Muscle layer of duodenum (tissue), 2 donors: ENCODE data around the gene CLEC18A.
"Not testable (repeated sequence)": the region's sequence is repeated elsewhere in the genome, so short reads cannot be mapped to it uniquely, and the experiment has no call there.

ENCODE experiments used
- H3K27ac ChIP-seq: one replicate; pipeline ENCODE4 v1.7.0; 2013; ENCODE audit warnings: mild to moderate bottlenecking, low read length
- H3K27me3 ChIP-seq: one replicate; pipeline ENCODE4 v1.7.0; 2013; ENCODE audit warnings: low read depth, mild to moderate bottlenecking, control low read depth, low read length
- H3K36me3 ChIP-seq, 2 donors: one replicate each; pipeline ENCODE4 v1.7.0; 2013; ENCODE audit warnings: low read length in 2 of 2, control low read depth in 1 of 2, mild to moderate bottlenecking in 1 of 2; ENCODE audit not compliant: insufficient read depth in 2 of 2, control insufficient read depth in 1 of 2
- H3K4me1 ChIP-seq, 2 donors: one replicate each; pipeline ENCODE4 v1.7.0; 2013; ENCODE audit warnings: low read length in 2 of 2, mild to moderate bottlenecking in 2 of 2, control low read depth in 1 of 2, moderate library complexity in 1 of 2; ENCODE audit not compliant: insufficient read depth in 2 of 2, control insufficient read depth in 1 of 2
- H3K4me3 ChIP-seq, 2 donors: one replicate each; pipeline ENCODE4 v1.7.0; 2013; ENCODE audit warnings: low read length in 2 of 2, low read depth in 1 of 2, mild to moderate bottlenecking in 1 of 2
- H3K9me3 ChIP-seq, 2 donors: one replicate each; pipeline ENCODE4 v1.7.0; 2013; ENCODE audit warnings: low read length in 2 of 2, control low read depth in 1 of 2, mild to moderate bottlenecking in 1 of 2; ENCODE audit not compliant: control insufficient read depth in 1 of 2
- donor health status: healthy.

CLEC18A gene

DNA sequence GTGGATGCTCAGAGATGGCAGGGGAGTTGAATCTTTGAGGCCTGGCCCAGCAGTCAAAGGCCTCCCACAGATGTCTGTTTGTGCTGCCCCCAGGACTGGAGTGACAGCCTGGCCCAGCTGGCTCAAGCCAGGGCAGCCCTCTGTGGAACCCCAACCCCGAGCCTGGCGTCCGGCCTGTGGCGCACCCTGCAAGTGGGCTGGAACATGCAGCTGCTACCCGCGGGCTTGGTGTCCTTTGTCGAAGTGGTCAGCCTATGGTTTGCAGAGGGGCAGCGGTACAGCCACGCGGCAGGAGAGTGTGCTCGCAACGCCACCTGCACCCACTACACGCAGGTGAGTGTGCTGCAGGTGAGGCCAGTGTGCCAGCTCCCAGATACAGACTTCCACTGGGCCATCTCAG is 3.1 kb downstream of the CLEC18A start:
- H3K4me1 ChIP-seq, H3K27me3 ChIP-seq, H3K9me3 ChIP-seq, H3K27ac ChIP-seq, H3K4me3 ChIP-seq, H3K36me3 ChIP-seq: not testable (repeated sequence)

- H3K27ac ChIP-seq, H3K9me3 ChIP-seq, H3K4me1 ChIP-seq, H3K27me3 ChIP-seq, H3K36me3 ChIP-seq, H3K4me3 ChIP-seq: not testable (repeated sequence)
These were observed 12.2 kb downstream of the CLEC18A start for GRCh38 chr16:69963312-69963711.

- not testable (repeated sequence) for H3K9me3 ChIP-seq, H3K27me3 ChIP-seq, H3K36me3 ChIP-seq, H3K4me3 ChIP-seq, H3K4me1 ChIP-seq, H3K27ac ChIP-seq
These were observed 14.0 kb downstream of the CLEC18A start for GRCh38 chr16:69964960-69965660.

GRCh38 chr16:69965661-69966054 is 14.5 kb downstream of the CLEC18A start:
- not testable (repeated sequence) for H3K4me1 ChIP-seq, H3K27me3 ChIP-seq, H3K4me3 ChIP-seq, H3K27ac ChIP-seq, H3K9me3 ChIP-seq, H3K36me3 ChIP-seq

GRCh38 chr16:69967688-69968087 is 16.6 kb downstream of the CLEC18A start:
- H3K4me1 ChIP-seq, H3K27ac ChIP-seq, H3K9me3 ChIP-seq, H3K27me3 ChIP-seq, H3K36me3 ChIP-seq, H3K4me3 ChIP-seq: not testable (repeated sequence)

DNA sequence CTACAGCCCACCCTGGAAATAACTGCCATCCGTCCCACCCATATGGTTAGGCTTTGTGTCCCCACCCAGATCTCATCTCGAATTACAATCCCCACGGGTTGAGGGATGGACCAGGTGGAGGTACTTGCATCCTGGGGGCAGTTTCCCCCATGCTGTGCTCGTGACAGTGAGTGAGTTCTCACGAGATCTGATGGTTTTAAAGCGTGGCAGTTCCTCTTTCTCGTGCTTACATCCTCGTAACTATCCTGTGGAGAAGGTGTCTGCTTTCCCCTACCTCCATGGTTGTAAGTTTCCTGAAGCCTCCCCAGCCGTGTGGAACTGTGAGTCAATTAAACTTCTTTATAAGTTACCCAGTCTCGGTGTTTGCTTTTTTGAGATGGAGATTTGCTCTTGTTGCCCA is 17.0 kb downstream of the CLEC18A start:
- H3K9me3 ChIP-seq, H3K27me3 ChIP-seq: not testable (repeated sequence)

DNA sequence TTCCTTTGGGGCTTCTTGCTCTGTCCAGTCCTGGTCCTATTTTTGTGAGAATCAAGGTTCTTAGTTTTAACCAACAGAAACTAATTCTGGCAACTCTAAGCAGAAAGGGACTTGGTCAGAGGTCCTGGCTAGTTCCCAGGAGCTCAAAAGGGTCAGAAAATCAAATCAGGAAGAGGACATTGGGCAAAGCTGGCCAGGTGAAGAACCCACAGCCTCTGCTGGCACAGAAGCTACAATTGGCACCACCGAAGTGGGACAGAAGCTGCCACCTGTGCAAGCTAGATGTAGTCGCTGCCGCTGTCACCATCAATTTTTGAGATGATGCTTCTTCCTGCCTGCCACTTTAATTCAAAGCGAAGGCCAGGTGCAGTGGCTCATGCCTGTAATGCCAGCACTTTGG is 18.5 kb downstream of the CLEC18A start:
- H3K36me3 ChIP-seq, H3K27me3 ChIP-seq, H3K27ac ChIP-seq, H3K4me3 ChIP-seq, H3K4me1 ChIP-seq, H3K9me3 ChIP-seq: not testable (repeated sequence)

More for the DNA sequence above, 17.0 kb downstream of the CLEC18A start:
- H3K4me1 ChIP-seq, H3K27ac ChIP-seq, H3K36me3 ChIP-seq, H3K4me3 ChIP-seq: not testable (repeated sequence)

- not testable (repeated sequence) for H3K27ac ChIP-seq
These were observed 21.0 kb downstream of the CLEC18A start for GRCh38 chr16:69972120-69972519.

GRCh38 chr16:69972935-69973334 is 21.8 kb downstream of the CLEC18A start:
- H3K36me3 ChIP-seq, H3K4me3 ChIP-seq, H3K27me3 ChIP-seq, H3K27ac ChIP-seq, H3K9me3 ChIP-seq, H3K4me1 ChIP-seq: not testable (repeated sequence)

More at GRCh38 chr16:69972120-69972519, 21.0 kb downstream of the CLEC18A start:
- not testable (repeated sequence) for H3K9me3 ChIP-seq, H3K36me3 ChIP-seq, H3K27me3 ChIP-seq, H3K4me1 ChIP-seq, H3K4me3 ChIP-seq

- H3K4me1 ChIP-seq, H3K27ac ChIP-seq, H3K36me3 ChIP-seq, H3K27me3 ChIP-seq, H3K9me3 ChIP-seq, H3K4me3 ChIP-seq: not testable (repeated sequence)
These were observed 34.1 kb downstream of the CLEC18A start for GRCh38 chr16:69985196-69985595.

GRCh38 chr16:69997956-69998355 is 46.8 kb downstream of the CLEC18A start:
- H3K36me3 ChIP-seq, H3K27me3 ChIP-seq, H3K4me1 ChIP-seq, H3K4me3 ChIP-seq, H3K9me3 ChIP-seq, H3K27ac ChIP-seq: not testable (repeated sequence)

DNA sequence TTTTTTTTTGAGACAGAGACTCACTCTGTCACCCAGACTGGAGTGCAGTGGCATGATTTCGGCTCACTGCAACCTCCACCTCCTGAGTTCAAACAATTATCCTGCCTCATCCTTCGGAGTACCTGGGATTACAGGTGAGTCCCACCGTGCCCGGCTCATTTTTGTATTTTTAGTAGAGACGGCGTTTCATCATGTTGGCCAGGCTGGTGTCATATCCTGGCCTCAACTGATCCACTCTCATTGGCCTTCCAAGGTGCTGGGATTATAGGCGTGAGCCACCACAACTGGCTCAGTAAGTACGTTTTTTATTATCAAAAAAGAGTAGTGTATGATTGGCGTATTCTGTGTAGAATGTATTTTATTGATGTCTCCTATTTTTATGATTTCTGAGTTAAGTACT is 48.7 kb downstream of the CLEC18A start:
- not testable (repeated sequence) for H3K9me3 ChIP-seq, H3K27ac ChIP-seq, H3K36me3 ChIP-seq, H3K4me1 ChIP-seq, H3K4me3 ChIP-seq, H3K27me3 ChIP-seq
